ENCODE measurements around the gene MYO3B.

GRCh38 chr2:170145191-170145590 is 32.8 kb upstream of the MYO3B start:
- no peak for TF ChIP-seq CTCF (optimal IDR thresholded peaks at IDR 0.05 in 1 of 3, IDR thresholded peaks at IDR 0.05 in 1 of 3, conservative IDR thresholded peaks at IDR 0.05 in 1 of 3; ENCODE audit: extremely low read depth in 1 of 3, insufficient read depth in 2 of 3, low read length in 3 of 3)
- no peak for TF ChIP-seq EZH2 (IDR thresholded peaks at IDR 0.05; ENCODE audit: low read length)
